ENCODE data around the gene BBS10. TPM values are rescaled to one million over a fixed set of nuclear protein-coding genes. Genes with fewer than 3 reads are reported as not detected.
"Not testable (repeated sequence)": the region's sequence is repeated elsewhere in the genome, so short reads cannot be mapped to it uniquely, and the experiment has no call there.

The BBS10 gene
- total RNA-seq = 1 to 10 TPM; 5.9 to 6.1 TPM
- 1.6 TPM for polyA plus RNA-seq

DNA sequence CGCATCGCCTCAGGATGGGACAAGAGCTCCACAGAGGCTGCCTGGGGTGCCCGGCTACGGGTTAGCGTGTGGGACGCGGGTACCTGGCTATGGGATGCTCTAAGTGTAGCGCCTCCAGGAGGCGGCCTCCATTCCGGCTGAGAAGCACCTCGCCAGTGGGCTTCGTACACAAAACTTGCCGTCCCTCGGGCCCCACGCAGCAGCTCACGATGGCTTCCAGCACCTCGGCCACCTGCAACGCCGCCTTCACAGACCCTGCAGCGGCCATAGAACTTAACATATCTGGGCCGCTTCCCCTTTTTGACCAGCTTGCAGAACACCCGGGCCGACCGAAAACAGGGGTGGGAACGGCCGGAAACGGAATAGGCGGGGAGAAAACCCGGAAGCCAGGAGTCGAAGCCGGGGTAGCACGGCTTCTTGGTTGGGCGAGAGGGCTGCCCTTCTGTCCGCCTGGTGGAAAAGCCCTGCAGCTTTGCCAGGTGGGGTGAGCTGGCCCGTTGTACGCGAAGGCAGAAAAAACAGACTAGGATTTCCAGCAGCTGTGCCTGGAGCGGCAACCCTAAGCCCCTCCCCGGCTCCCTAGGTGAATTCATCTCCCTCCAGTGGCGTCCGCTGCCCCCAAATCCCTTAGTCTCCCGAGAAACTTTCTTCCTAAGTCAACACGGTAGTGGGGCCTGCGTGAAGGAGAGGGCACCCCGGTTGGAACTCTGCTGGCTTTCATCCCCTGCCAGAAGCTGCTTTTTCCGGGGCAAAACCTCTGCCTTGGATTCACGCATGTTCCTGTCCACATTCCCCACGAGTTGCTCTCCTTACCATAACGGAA is at the start of gene BBS10:
Gene BBS10, minus strand, starts transcription at position 337 of the 823 bp plus-strand sequence. Its CDS starts 57 bp downstream, at position 280.
- H3K4me1 Mint-ChIP-seq = peaks cover 27 to 37% (median 32%) of the 10 kb centered on the region in 3 donors
- peaks cover 0 to 2% of the 10 kb centered on the region in 2 donors for H3K27me3 Mint-ChIP-seq
- H3K4me1 ChIP-seq (ENCODE audit: insufficient read depth, low read length) = peaks cover 17% of the 10 kb centered on the region
- H3K36me3 ChIP-seq (ENCODE audit: insufficient read depth, low read length) = no peaks in the 10 kb centered on the region
- peak within 1 kb of the TSS; percentile 94 to 100 (median 97) for H3K4me3 Mint-ChIP-seq
- no peaks in the 10 kb centered on the region for H3K27me3 ChIP-seq (ENCODE audit: insufficient read depth, low read length, poor library complexity, severe bottlenecking)
- no peaks in the 10 kb centered on the region for H3K9me3 ChIP-seq (ENCODE audit: low read length)
- H3K27ac ChIP-seq (ENCODE audit: low read depth, low read length) = peak within 1 kb of the TSS; percentile 73
- H3K4me3 ChIP-seq (ENCODE audit: low read length) = peak within 1 kb of the TSS; percentile 85
- ChIA-PET CTCF (interaction anchor here (0.7 to 1.2 kb wide), 6 partner anchors 9 to 238 kb away, joined by 3 to 8 read pairs (median 3); partner anchors contain the start of gene OSBPL8), POLR2A (interaction anchor here (1.4 to 2.5 kb wide), 3 partner anchors 210 to 415 kb away, joined by 7 to 11 read pairs (median 8); partner anchors contain the start of genes NAP1L1 and ZDHHC17)
- peak within 1 kb of the TSS; percentile 82 to 94 (median 92) for H3K27ac Mint-ChIP-seq
- DNase-seq = peak; percentile 73 to 88 (median 82)
- peaks cover 0 to 6% (median 2%) of the 10 kb centered on the region in 3 donors for H3K36me3 Mint-ChIP-seq
- H3K9me3 Mint-ChIP-seq = no peaks in the 10 kb centered on the region

DNA sequence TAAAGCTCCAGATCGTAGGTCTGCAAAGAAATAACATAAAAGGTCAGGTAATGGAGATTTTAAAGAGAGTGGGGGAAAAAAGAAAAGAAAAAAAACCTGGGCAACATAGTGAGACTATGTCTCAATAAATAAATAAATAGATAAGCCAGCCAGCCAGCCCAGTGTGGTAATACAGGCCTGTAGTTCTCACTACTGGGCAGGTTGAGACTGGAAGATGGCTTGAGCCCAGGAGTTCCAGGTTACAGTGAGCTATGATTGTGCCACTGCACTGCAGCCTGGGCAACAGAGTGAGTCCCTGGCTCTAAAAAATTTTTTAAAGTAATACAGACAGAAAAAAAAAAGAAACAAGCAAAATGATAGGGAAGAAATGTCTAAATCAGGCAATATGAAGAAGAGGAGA is 43.2 kb upstream of the BBS10 start:
- Mint-ChIP-seq H3K4me3 (no peak overlapping the region), H3K36me3 (peaks cover 0 to 79% (median 29%) of the 10 kb centered on the region in 3 donors), H3K9me3 (no peaks in the 10 kb centered on the region), H3K27me3 (no peaks in the 10 kb centered on the region), H3K27ac (peak overlapping the region in 4 of 8 donors; percentile 31 to 71 (median 52)), H3K4me1 (peaks cover 0 to 14% (median 0%) of the 10 kb centered on the region in 3 donors)
- Histone ChIP-seq H3K4me3 (ENCODE audit: low read length) (no peak overlapping the region), H3K36me3 (ENCODE audit: insufficient read depth, low read length) (peaks cover 7% of the 10 kb centered on the region), H3K27ac (ENCODE audit: low read depth, low read length) (no peak overlapping the region), H3K4me1 (ENCODE audit: insufficient read depth, low read length) (no peaks in the 10 kb centered on the region), H3K9me3 (ENCODE audit: low read length) (no peaks in the 10 kb centered on the region), H3K27me3 (ENCODE audit: insufficient read depth, low read length, poor library complexity, severe bottlenecking) (no peaks in the 10 kb centered on the region)
- ChIA-PET POLR2A (no interaction called here), CTCF (no interaction called here)
- DNase-seq = no peak

DNA sequence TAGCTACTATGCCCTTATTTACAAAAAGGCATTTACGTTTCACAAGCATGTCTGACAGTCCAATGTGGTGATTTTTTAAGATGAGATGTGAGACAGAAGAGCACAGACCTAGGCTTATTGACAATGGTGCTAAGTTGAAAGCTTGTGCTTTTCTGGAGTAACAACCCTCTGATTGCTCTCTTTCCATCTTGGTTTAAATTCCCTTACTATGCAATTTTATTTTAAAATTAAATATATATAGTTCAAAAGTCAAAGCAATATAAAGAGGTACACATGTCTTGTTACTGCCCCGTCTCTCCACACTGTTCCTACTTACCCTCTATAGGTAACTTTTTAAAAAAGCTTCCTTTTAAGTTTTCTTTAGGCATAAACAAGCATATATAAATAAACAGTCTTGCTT is 39.4 kb upstream of the BBS10 start:
- ChIA-PET CTCF (no interaction called here), POLR2A (no interaction called here)
- no peak for DNase-seq

DNA sequence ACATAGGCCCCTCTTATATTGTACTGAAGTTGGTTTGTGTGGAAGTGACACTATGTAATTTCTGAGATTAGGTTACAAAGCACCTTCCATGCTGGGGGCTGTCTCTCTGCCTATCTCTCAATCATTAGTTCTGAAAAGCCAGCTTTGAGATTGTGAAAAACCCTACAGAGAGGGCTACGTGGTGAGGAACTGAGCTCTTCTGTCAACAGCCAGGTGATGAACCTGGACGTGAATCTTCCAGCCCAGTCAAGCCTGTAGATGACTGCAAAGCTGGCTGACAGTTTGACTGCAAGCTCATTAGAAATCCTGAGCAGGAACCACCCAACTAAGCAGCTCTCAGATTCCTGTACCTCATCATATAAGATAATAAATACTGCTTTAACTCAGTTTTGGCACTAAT is 36.3 kb upstream of the BBS10 start:
- H3K4me1 Mint-ChIP-seq = no peaks in the 10 kb centered on the region
- DNase-seq = no peak
- ChIA-PET POLR2A (no interaction called here), CTCF (no interaction called here)
- Histone ChIP-seq H3K9me3 (ENCODE audit: low read length) (no peaks in the 10 kb centered on the region), H3K36me3 (ENCODE audit: insufficient read depth, low read length) (peaks cover 12% of the 10 kb centered on the region), H3K4me3 (ENCODE audit: low read length) (no peak overlapping the region), H3K27me3 (ENCODE audit: insufficient read depth, low read length, poor library complexity, severe bottlenecking) (no peaks in the 10 kb centered on the region), H3K4me1 (ENCODE audit: insufficient read depth, low read length) (no peaks in the 10 kb centered on the region), H3K27ac (ENCODE audit: low read depth, low read length) (no peak overlapping the region)
- H3K9me3 Mint-ChIP-seq = no peaks in the 10 kb centered on the region
- no peak overlapping the region for H3K4me3 Mint-ChIP-seq
- H3K27me3 Mint-ChIP-seq = no peaks in the 10 kb centered on the region
- peaks cover 5 to 74% (median 22%) of the 10 kb centered on the region in 3 donors for H3K36me3 Mint-ChIP-seq
- peak overlapping the region in 1 of 8 donors; percentile 24 for H3K27ac Mint-ChIP-seq

More for the DNA sequence above, 39.4 kb upstream of the BBS10 start:
- Histone ChIP-seq H3K9me3 (ENCODE audit: low read length) (no peaks in the 10 kb centered on the region), H3K27me3 (ENCODE audit: insufficient read depth, low read length, poor library complexity, severe bottlenecking) (no peaks in the 10 kb centered on the region), H3K36me3 (ENCODE audit: insufficient read depth, low read length) (peaks cover 7% of the 10 kb centered on the region), H3K27ac (ENCODE audit: low read depth, low read length) (no peak overlapping the region), H3K4me3 (ENCODE audit: low read length) (no peak overlapping the region), H3K4me1 (ENCODE audit: insufficient read depth, low read length) (no peaks in the 10 kb centered on the region)
- peaks cover 5 to 89% (median 35%) of the 10 kb centered on the region in 3 donors for H3K36me3 Mint-ChIP-seq
- no peak overlapping the region for H3K27ac Mint-ChIP-seq
- no peak overlapping the region for H3K4me3 Mint-ChIP-seq
- H3K27me3 Mint-ChIP-seq = no peaks in the 10 kb centered on the region
- H3K4me1 Mint-ChIP-seq = peaks cover 0 to 12% (median 0%) of the 10 kb centered on the region in 3 donors
- no peaks in the 10 kb centered on the region for H3K9me3 Mint-ChIP-seq

DNA sequence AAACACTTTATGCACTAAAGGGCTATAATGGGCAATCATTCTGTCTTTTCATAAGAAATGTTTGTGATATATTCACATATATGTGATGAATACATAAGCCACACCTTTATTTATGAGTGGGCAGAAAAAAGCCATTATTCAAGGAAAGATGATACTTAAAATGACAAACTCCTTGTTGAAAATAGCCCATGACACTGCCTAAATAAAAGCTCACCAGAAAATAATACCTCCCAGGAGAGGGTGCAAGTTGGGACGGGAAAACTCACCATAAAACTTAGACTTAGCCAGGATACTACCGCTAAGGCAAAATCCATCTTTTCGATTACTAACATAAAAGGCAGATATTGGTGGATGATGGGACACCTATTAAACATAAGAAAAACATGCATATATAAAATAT is 35.8 kb upstream of the BBS10 start:
- H3K27me3 Mint-ChIP-seq = no peaks in the 10 kb centered on the region
- DNase-seq = no peak
- H3K9me3 Mint-ChIP-seq = no peaks in the 10 kb centered on the region
- POLR2A ChIA-PET = no interaction called here
- peaks cover 5 to 73% (median 22%) of the 10 kb centered on the region in 3 donors for H3K36me3 Mint-ChIP-seq
- peak overlapping the region in 1 of 8 donors; percentile 19 for H3K27ac Mint-ChIP-seq
- Histone ChIP-seq H3K9me3 (ENCODE audit: low read length) (no peaks in the 10 kb centered on the region), H3K4me3 (ENCODE audit: low read length) (no peak overlapping the region), H3K27me3 (ENCODE audit: insufficient read depth, low read length, poor library complexity, severe bottlenecking) (no peaks in the 10 kb centered on the region), H3K36me3 (ENCODE audit: insufficient read depth, low read length) (peaks cover 12% of the 10 kb centered on the region), H3K4me1 (ENCODE audit: insufficient read depth, low read length) (no peaks in the 10 kb centered on the region), H3K27ac (ENCODE audit: low read depth, low read length) (no peak overlapping the region)
- no peak overlapping the region for H3K4me3 Mint-ChIP-seq
- H3K4me1 Mint-ChIP-seq = no peaks in the 10 kb centered on the region
- CTCF ChIA-PET = no interaction called here

DNA sequence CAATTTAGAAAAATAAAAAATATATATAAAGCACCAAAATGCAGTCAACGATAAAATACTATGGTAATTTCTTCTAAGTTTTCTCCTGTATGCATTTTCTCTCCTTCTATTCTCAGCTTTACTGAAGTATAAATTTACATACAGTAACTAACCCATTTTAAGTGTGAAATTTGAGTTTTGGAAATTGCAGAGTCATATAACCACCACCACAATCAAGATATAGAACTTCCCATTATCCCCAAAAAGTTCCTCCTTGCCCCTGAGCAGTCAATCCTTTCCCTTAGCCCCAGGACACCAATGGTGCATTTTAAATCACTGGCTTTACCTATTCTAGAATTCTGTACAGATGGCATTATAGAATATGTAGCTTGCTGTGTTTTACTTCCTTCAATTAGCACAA is 31.0 kb upstream of the BBS10 start:
- Histone ChIP-seq H3K36me3 (ENCODE audit: insufficient read depth, low read length) (peaks cover 22% of the 10 kb centered on the region), H3K27me3 (ENCODE audit: insufficient read depth, low read length, poor library complexity, severe bottlenecking) (no peaks in the 10 kb centered on the region), H3K4me3 (ENCODE audit: low read length) (no peak overlapping the region), H3K27ac (ENCODE audit: low read depth, low read length) (no peak overlapping the region), H3K9me3 (ENCODE audit: low read length) (no peaks in the 10 kb centered on the region), H3K4me1 (ENCODE audit: insufficient read depth, low read length) (no peaks in the 10 kb centered on the region)
- ChIA-PET POLR2A (no interaction called here), CTCF (no interaction called here)
- no peaks in the 10 kb centered on the region for H3K9me3 Mint-ChIP-seq
- no peak for DNase-seq
- peaks cover 14 to 76% (median 24%) of the 10 kb centered on the region in 3 donors for H3K36me3 Mint-ChIP-seq
- H3K27me3 Mint-ChIP-seq = no peaks in the 10 kb centered on the region
- no peak overlapping the region for H3K27ac Mint-ChIP-seq
- no peaks in the 10 kb centered on the region for H3K4me1 Mint-ChIP-seq
- no peak overlapping the region for H3K4me3 Mint-ChIP-seq

DNA sequence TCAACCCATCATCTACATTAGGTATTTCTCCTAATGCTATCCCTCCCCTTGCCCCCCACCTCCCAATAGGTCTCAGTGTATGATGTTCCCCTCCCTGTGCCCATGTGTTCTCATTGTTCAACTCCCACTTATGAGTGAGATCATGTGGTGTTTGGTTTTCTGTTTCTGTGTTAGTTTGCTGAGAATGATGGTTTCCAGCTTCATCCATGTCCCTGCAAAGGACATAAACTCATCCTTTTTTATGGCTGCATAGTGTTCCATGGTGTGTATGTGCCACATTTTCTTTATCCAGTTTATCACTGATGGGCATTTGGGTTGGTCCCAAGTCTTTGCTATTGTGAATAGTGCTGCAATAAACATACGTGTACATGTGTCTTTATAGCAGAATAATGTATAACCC is 28.7 kb upstream of the BBS10 start:
- Mint-ChIP-seq H3K27ac (peak overlapping the region in 1 of 8 donors; percentile 29), H3K36me3 (peaks cover 14 to 76% (median 27%) of the 10 kb centered on the region in 3 donors)
- H3K27me3 ChIP-seq (ENCODE audit: insufficient read depth, low read length, poor library complexity, severe bottlenecking); H3K27ac ChIP-seq (ENCODE audit: low read depth, low read length); H3K4me3 ChIP-seq (ENCODE audit: low read length); POLR2A ChIA-PET; H3K9me3 ChIP-seq (ENCODE audit: low read length); H3K4me1 ChIP-seq (ENCODE audit: insufficient read depth, low read length); H3K27me3 Mint-ChIP-seq; H3K4me3 Mint-ChIP-seq; H3K9me3 Mint-ChIP-seq; DNase-seq; CTCF ChIA-PET; H3K4me1 Mint-ChIP-seq: not testable (repeated sequence)
- H3K36me3 ChIP-seq (ENCODE audit: insufficient read depth, low read length) = peaks cover 25% of the 10 kb centered on the region

DNA sequence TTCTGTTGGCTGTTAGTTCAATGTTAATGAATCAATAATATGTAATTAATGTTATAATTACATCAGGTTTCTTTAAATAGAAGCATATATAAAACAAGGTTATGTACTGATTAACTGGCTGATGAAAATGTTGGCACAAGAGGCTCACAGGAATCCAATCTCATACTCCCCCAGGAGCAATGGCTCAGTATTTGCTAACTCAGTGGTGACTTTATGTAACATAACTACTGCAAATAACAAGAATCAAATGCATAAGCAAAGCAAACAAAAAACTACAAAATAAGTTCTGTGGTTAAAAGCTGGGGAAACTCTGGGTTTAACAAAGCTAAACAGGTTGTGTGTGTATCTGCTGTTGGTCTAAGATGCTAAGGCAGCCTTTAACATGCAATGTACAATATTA is 27.7 kb upstream of the BBS10 start:
- no peaks in the 10 kb centered on the region for H3K27me3 ChIP-seq (ENCODE audit: insufficient read depth, low read length, poor library complexity, severe bottlenecking)
- ChIA-PET CTCF (no interaction called here), POLR2A (no interaction called here)
- H3K36me3 Mint-ChIP-seq = peaks cover 14 to 80% (median 29%) of the 10 kb centered on the region in 3 donors
- no peak overlapping the region for H3K4me3 Mint-ChIP-seq
- H3K4me1 Mint-ChIP-seq = no peaks in the 10 kb centered on the region
- H3K9me3 ChIP-seq (ENCODE audit: low read length) = no peaks in the 10 kb centered on the region
- no peak overlapping the region for H3K27ac Mint-ChIP-seq
- no peak for DNase-seq
- no peak overlapping the region for H3K4me3 ChIP-seq (ENCODE audit: low read length)
- no peaks in the 10 kb centered on the region for H3K9me3 Mint-ChIP-seq
- no peaks in the 10 kb centered on the region for H3K27me3 Mint-ChIP-seq
- H3K4me1 ChIP-seq (ENCODE audit: insufficient read depth, low read length) = no peaks in the 10 kb centered on the region
- H3K27ac ChIP-seq (ENCODE audit: low read depth, low read length) = no peak overlapping the region
- H3K36me3 ChIP-seq (ENCODE audit: insufficient read depth, low read length) = peaks cover 25% of the 10 kb centered on the region
